ENCODE measurements around the gene PRR15. TPM values are rescaled to one million over a fixed set of nuclear protein-coding genes. Genes with fewer than 3 reads are reported as not detected.

Gene PRR15
- total and polyA plus RNA-seq, 8 donors: 0.15 to 1.8 (median 0.22) TPM; not detected in 1

DNA sequence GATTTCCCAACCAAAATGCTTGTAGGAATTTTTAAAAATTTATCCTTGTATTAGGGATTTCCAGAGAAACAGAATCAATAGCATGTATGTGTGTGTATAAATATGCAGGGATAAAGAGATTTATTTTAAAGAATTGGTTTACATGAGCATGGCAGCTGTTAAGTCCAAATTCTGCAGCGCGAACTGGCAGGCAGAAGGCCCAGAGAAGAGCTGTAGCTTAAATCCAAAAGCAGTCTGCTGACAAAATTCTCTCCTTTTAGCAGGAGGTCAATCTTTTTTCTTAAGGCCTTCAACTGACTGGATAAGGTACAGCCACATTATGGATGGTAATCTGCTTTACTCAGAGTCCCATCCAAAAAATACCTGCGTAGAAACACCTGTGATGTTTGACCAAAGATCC lies 42.0 kb downstream of the PRR15 start:
- DNase-seq (no peak), ATAC-seq (no peak)
- TF ChIP-seq, protein P1, sequence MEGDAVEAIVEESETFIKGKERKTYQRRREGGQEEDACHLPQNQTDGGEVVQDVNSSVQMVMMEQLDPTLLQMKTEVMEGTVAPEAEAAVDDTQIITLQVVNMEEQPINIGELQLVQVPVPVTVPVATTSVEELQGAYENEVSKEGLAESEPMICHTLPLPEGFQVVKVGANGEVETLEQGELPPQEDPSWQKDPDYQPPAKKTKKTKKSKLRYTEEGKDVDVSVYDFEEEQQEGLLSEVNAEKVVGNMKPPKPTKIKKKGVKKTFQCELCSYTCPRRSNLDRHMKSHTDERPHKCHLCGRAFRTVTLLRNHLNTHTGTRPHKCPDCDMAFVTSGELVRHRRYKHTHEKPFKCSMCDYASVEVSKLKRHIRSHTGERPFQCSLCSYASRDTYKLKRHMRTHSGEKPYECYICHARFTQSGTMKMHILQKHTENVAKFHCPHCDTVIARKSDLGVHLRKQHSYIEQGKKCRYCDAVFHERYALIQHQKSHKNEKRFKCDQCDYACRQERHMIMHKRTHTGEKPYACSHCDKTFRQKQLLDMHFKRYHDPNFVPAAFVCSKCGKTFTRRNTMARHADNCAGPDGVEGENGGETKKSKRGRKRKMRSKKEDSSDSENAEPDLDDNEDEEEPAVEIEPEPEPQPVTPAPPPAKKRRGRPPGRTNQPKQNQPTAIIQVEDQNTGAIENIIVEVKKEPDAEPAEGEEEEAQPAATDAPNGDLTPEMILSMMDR (IDR thresholded peaks at IDR 0.05): no peak
- H3K9me3 ChIP-seq: no peaks in the 10 kb centered on the region
- intact Hi-C loops (cut with DNase I): no loop called here
- no peaks in the 10 kb centered on the region for H3K4me1 ChIP-seq
- no peak overlapping the region for H3K4me3 ChIP-seq
- no peaks in the 10 kb centered on the region for H3K36me3 ChIP-seq
- peaks cover 0 to 5% of the 10 kb centered on the region in 2 donors for H3K27me3 ChIP-seq
- H3K27ac ChIP-seq: no peak overlapping the region

DNA sequence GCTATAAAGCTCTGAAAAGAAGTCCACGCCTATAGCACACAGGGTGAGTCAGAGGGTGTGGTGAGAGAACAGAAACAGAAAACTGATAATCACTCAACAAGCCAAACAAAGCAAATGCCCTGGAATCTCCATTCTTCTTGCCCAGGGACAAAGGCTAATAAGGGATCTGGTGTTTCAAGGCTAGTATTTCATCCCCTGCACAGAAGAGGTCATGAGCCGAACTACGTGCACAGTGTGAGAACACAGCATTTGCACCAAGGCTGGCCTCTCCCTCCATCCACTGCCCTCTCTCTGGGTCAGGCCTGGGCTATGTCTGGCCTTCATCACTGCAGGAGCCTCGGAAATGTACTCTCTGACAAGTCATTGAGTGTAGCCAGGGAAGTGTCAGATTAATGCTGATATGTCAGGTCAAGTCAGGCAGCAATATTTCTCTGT lies 42.7 kb downstream of the PRR15 start:
- Histone ChIP-seq H3K4me1 (no peaks in the 10 kb centered on the region), H3K4me3 (no peak overlapping the region), H3K27me3 (peaks cover 0 to 5% of the 10 kb centered on the region in 2 donors), H3K36me3 (no peaks in the 10 kb centered on the region), H3K27ac (no peak overlapping the region), H3K9me3 (no peaks in the 10 kb centered on the region)
- ATAC-seq (peak; percentile 36), DNase-seq (no peak)
- intact Hi-C loops (cut with DNase I): no loop called here
- TF ChIP-seq, protein P1 (IDR thresholded peaks at IDR 0.05): no peak

DNA sequence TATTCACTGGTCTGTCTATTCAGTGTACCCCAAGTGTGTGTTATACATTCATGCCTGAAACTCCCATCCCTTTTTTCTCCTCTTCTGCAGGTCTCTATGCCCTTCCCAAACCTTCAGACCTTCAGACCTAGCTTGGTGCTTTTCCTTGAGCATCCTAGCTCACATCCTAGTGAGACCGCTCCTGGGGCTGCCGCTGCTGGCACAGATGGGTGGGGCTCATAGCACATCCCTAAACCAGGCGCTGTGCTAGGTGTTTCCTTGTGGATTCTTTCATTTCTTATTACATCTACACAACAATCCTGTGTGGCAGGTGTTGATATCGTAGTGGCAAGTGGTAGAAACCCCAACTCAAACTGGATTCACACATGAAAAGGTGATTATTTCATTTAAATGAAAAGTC lies 43.2 kb downstream of the PRR15 start:
- Histone ChIP-seq H3K4me3 (no peak overlapping the region), H3K36me3 (no peaks in the 10 kb centered on the region), H3K27me3 (peaks cover 0 to 5% of the 10 kb centered on the region in 2 donors), H3K27ac (no peak overlapping the region), H3K9me3 (no peaks in the 10 kb centered on the region), H3K4me1 (no peaks in the 10 kb centered on the region)
- ATAC-seq (no peak), DNase-seq (no peak)
- TF ChIP-seq, protein P1 (IDR thresholded peaks at IDR 0.05): no peak
- intact Hi-C loops (cut with DNase I): no loop called here

DNA sequence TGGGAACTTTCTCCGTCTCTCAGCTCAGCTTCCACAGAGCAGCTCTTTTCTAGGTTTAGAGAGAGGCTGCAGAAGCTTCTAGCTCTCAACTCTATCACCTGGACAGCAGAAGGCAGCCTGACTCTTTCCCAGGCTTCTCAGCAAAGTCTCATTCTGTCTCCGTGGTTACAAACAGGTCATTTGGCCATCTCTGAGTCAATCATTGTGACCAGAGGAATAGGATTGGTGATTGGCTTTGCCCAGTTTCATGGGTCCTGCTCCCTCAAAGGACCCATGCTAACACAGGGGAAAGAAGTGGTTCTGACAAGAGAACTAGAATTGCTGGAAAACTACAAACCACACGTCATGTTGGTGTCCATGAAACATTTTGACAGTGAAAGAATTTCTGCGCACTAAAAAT lies 43.6 kb downstream of the PRR15 start:
- Histone ChIP-seq H3K4me1 (no peaks in the 10 kb centered on the region), H3K4me3 (no peak overlapping the region), H3K9me3 (no peaks in the 10 kb centered on the region), H3K36me3 (no peaks in the 10 kb centered on the region), H3K27me3 (peaks cover 0 to 5% of the 10 kb centered on the region in 2 donors), H3K27ac (no peak overlapping the region)
- DNase-seq (no peak), ATAC-seq (no peak)
- intact Hi-C loops (cut with DNase I): no loop called here
- TF ChIP-seq, protein P1 (IDR thresholded peaks at IDR 0.05): no peak

DNA sequence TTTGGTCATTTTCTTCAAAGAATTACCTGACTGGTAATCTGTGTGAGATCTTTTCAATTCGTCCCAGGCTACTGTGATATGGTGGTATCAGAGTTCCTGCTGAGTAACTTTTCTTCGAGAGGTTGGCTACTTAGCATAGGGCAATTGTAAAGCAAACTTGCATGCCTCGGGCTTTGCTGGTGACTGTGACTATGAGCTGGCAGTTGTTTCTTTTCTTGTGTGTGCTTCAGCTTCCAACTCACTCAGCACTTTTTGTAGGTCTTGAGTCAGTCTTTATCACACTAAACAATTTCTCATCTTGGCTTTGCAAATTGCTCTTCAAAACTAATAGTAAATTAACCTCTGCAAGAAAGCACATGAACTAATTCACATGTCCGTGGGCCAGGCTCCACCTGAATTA lies 44.3 kb downstream of the PRR15 start:
- Histone ChIP-seq H3K27me3 (peaks cover 0 to 5% of the 10 kb centered on the region in 2 donors), H3K4me1 (no peaks in the 10 kb centered on the region), H3K4me3 (no peak overlapping the region), H3K9me3 (no peaks in the 10 kb centered on the region), H3K27ac (no peak overlapping the region), H3K36me3 (no peaks in the 10 kb centered on the region)
- intact Hi-C loops (cut with DNase I): no loop called here
- ATAC-seq: no peak
- TF ChIP-seq, protein P1 (IDR thresholded peaks at IDR 0.05): no peak
- no peak for DNase-seq

Data from left lung (tissue), 10 donors.